GM06990 (cell line): ENCODE measurements around the gene PLEKHG4.
A peak's percentile ranks its signal among the peaks of the same experiment; 100 is the strongest.

Experiments
- DNase-seq: peaks from one replicate; pipeline ENCODE4 v3.0.0-alpha.2; 2011; ENCODE audit not compliant: insufficient read length; ENCODE audit errors: extremely low read depth
- H3K27me3 ChIP-seq: replicated peaks from 2 replicates; pipeline ENCODE4 v1.6.0; 2011; ENCODE audit warnings: low read length; ENCODE audit not compliant: control insufficient read depth, insufficient read depth
- H3K36me3 ChIP-seq: 2 replicates; pipeline ENCODE4 v1.5.1; 2011; ENCODE audit warnings: low read length; ENCODE audit not compliant: control insufficient read depth, insufficient read depth
- H3K4me3 ChIP-seq: replicated peaks from 2 replicates; pipeline ENCODE4 v1.5.1; 2011; ENCODE audit warnings: low read depth, mild to moderate bottlenecking, control low read depth, low read length
- TF ChIP-seq, protein P1 (sequence below): IDR thresholded peaks from 2 replicates; pipeline ENCODE4 v1.5.1; 2011; ENCODE audit warnings: low read length, control low read depth, mild to moderate bottlenecking, inconsistent platforms; ENCODE audit not compliant: insufficient read depth, poor library complexity, severe bottlenecking

PLEKHG4 gene

DNA sequence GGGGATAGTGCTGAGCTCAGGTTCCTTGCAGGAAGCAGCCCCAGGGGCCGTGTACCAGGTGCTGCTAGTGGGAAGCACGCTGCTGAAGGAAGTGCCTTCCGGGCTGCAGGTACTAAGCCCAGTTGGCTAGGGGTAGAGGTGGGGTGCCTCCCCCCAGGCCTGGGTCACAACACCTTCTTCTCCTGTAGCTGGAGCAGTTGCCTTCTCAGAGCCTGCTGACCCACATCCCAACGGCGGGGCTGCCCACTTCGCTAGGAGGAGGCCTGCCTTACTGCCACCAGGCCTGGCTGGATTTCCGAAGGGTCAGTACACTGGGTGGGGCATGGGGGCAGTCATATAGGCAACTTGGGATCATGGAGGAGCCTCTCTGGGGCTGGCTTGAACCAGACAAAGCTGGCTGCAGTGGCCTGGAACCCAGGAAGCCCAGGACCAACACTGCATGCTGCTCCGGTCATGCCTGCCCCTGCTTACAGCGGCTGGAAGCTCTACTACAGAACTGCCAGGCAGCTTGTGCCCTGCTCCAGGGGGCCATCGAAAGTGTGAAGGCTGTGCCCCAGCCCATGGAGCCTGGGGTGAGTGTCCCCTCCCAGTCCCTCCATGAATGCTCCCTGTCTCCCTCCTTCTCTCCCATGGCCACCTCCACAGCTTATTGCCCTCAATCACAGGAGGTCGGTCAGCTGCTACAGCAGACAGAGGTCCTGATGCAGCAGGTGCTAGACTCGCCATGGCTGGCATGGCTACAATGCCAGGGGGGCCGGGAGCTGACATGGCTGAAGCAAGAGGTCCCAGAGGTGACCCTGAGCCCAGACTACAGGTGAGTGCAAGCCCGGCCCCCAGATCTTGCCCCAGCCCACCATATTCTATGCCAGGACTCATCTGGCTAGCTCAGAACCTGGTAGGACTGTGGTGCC is 2.5 kb downstream of the PLEKHG4 start:
- DNase-seq, result no peak
- Histone ChIP-seq H3K36me3 (no peaks in the 10 kb centered on the region), H3K27me3 (no peaks in the 10 kb centered on the region; the same call in 1 of the 2 replicates), H3K4me3 (no peak overlapping the region)
- TF ChIP-seq, protein P1, sequence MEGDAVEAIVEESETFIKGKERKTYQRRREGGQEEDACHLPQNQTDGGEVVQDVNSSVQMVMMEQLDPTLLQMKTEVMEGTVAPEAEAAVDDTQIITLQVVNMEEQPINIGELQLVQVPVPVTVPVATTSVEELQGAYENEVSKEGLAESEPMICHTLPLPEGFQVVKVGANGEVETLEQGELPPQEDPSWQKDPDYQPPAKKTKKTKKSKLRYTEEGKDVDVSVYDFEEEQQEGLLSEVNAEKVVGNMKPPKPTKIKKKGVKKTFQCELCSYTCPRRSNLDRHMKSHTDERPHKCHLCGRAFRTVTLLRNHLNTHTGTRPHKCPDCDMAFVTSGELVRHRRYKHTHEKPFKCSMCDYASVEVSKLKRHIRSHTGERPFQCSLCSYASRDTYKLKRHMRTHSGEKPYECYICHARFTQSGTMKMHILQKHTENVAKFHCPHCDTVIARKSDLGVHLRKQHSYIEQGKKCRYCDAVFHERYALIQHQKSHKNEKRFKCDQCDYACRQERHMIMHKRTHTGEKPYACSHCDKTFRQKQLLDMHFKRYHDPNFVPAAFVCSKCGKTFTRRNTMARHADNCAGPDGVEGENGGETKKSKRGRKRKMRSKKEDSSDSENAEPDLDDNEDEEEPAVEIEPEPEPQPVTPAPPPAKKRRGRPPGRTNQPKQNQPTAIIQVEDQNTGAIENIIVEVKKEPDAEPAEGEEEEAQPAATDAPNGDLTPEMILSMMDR, result no peak

DNA sequence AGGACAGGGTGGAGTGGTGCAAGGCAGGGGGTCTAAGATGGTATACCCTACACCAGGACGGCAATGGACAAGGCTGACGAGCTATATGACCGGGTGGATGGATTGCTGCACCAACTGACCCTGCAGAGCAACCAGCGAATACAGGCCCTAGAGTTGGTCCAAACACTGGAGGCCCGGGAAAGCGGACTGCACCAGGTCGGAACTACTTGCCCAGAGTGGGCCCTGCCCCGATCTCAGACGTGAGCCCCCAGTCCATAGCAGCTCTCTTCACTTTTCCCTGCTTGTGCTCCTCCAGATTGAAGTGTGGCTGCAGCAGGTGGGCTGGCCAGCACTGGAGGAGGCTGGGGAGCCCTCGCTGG is 3.1 kb downstream of the PLEKHG4 start:
- H3K36me3 ChIP-seq, result no peaks in the 10 kb centered on the region

DNA sequence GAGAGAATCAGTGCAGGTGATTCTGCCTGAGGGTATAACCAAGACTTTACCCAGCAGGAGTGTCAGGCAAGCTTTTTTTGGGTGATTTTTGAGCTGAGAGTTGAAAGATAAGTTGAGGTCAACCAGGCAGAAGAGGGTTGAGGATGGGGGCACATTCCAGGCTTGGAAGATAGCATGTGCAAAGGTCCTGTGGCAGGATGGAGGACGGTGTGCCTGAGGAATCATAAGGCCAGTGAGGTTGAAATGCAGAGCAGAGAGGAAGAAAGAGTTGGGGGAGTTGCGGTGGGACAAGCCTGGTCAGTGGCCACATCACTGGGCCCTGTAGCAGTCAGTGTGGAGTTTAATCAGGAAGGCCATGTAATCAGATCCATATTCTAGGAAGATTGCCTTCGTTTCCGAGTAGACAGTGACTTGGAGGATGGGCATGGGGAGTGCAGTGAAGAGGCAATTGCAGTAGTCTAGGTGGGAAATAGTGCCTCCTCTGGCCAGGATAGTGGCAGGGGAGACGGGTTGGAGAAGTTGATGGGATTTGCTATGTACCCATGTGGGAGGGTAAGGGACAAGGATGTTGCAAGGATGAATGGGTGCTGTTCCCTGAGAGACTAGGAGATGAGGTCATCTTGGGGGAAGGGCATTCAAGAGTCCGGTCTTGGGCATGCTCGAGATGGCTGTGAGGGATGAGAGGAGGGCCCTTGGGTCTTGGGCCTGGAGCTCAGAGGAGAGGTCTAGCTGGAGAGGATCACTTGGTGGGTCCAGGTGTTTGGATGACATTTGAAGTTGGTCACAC is 3.9 kb downstream of the PLEKHG4 start:
- TF ChIP-seq, protein P1, result peak; percentile 12
- Histone ChIP-seq H3K4me3 (no peak overlapping the region), H3K27me3 (no peaks in the 10 kb centered on the region; the same call in 1 of the 2 replicates), H3K36me3 (no peaks in the 10 kb centered on the region)
- no peak for DNase-seq

More for the DNA sequence above, 3.1 kb downstream of the PLEKHG4 start:
- Histone ChIP-seq H3K27me3 (no peaks in the 10 kb centered on the region; the same call in 1 of the 2 replicates), H3K4me3 (no peak overlapping the region)
- TF ChIP-seq, protein P1, result no peak
- DNase-seq, result no peak

DNA sequence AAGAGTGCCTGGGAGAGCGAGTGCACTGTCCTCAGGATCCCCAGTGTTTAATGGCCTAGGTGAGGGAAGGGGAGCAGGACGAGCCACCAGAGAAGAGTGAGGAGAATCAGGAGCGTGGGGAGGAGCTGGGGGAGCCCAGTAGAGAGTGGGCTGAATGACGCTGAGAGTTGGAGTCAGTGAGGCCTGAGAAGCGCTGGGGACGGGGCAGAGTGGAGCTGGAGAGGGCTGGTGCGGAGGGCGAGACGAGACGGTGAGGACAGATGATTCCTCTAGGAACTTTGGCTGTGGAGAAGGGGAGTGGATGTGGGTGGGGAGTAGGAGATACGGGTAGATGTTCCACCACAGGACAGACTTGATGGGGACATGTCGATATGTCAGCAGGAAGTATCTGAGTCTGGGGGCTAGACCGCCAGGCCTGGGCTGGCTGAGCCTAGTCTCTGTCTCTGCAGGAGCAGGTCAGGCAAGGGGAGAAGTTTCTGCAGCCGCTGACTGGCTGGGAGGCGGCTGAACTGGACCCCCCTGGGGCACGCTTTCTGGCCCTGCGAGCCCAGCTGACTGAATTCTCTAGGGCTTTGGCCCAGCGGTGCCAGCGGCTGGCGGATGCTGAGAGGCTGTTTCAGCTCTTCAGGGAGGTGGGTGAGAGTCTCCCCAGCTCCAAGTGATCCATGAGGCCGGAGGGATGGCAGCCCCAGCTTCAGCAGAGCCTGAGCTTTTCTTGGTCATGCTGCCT is 4.7 kb downstream of the PLEKHG4 start:
- no peaks in the 10 kb centered on the region for H3K36me3 ChIP-seq
- no peaks in the 10 kb centered on the region; the same call in 1 of the 2 replicates for H3K27me3 ChIP-seq
- TF ChIP-seq, protein P1, result no peak
- H3K4me3 ChIP-seq, result no peak overlapping the region
- no peak for DNase-seq
